GM23338 (cell line): Measurements from ENCODE around the gene TMPRSS6.

Source experiments
- CTCF ChIP-seq, 2 experiments: fragments of 200-600 bp in 1 of 2; sonication (generic) in 1 of 2; conservative IDR thresholded peaks; 2 replicates each; pipeline versions ENCODE4 v1.5.1 to v1.6.1; 2016 to 2017; ENCODE audit warnings: antibody characterized with exemption in 2 of 2, low read depth in 2 of 2, mild to moderate bottlenecking in 2 of 2, moderate library complexity in 1 of 2
- EZH2 ChIP-seq: fragments of 200-600 bp; sonication (generic); IDR thresholded peaks from one replicate; pipeline ENCODE4 v1.8.0; 2017; ENCODE audit warnings: antibody characterized with exemption, mild to moderate bottlenecking, low read depth; ENCODE audit not compliant: unreplicated experiment
- EZH2phosphoT487 ChIP-seq: fragments of 200-600 bp; sonication (generic); IDR thresholded peaks from one replicate; pipeline ENCODE4 v1.8.1; 2018; ENCODE audit warnings: antibody characterized with exemption; ENCODE audit not compliant: unreplicated experiment
- JUNB ChIP-seq: IDR thresholded peaks from one replicate; pipeline ENCODE4 v1.6.1; 2016; ENCODE audit warnings: antibody characterized with exemption; ENCODE audit not compliant: unreplicated experiment
- POLR2AphosphoS5 ChIP-seq: IDR thresholded peaks from 2 replicates; pipeline ENCODE4 v1.6.1; 2016; ENCODE audit warnings: antibody characterized with exemption, low read depth
- REST ChIP-seq: IDR thresholded peaks from one replicate; pipeline ENCODE4 v1.6.1; 2018; ENCODE audit warnings: antibody characterized with exemption; ENCODE audit not compliant: unreplicated experiment

GRCh38 chr22:37027556-37027955 is 82.0 kb downstream of the TMPRSS6 start:
- TF ChIP-seq CTCF (conservative IDR thresholded peaks at IDR 0.05; ENCODE audit: low read depth in 2 of 2) (no peak), JUNB (no peak), POLR2AphosphoS5 (no peak), EZH2 (no peak), EZH2phosphoT487 (no peak), REST (no peak)
